Measurements from ENCODE around the gene METTL15.

GRCh38 chr11:28114116-28114515, 5.9 kb downstream of the METTL15 start:
- TF ChIP-seq CTCF (IDR thresholded peaks at IDR 0.05) (no peak), POLR2A (IDR thresholded peaks at IDR 0.05) (no peak)

All from ovary (tissue), 3 donors.